Naive thymus-derived CD4-positive, alpha-beta T cell (primary cell): ENCODE results near the gene ZNF48. TPM values are rescaled to one million over a fixed set of nuclear protein-coding genes. Genes with fewer than 3 reads are reported as not detected.

Experiments used
- ATAC-seq: fragments of 150-1000 bp; cut with Tn5 transposase; 2 replicates; pipeline ENCODE4 v1.10.0; 2021; ENCODE audit warnings: mild to moderate bottlenecking, moderate library complexity
- CTCF ChIA-PET: fragments of 350-600 bp; sonication (Branson Sonifier 250); formaldehyde crosslinking; loops from one replicate; lab custom pipeline; 2021; ENCODE audit warnings: antibody characterized with exemption; lab: Charles Lee
- POLR2A ChIA-PET: fragments of 350-600 bp; sonication (Branson Sonifier 250); formaldehyde crosslinking; loops from one replicate; lab custom pipeline; 2021; ENCODE audit warnings: antibody characterized with exemption, inconsistent platforms; lab: Charles Lee
- DNase-seq, 9 donors: peaks; one replicate each; pipeline versions ENCODE4 v3.0.0 to v3.0.0-alpha.2; 2020 to 2022; ENCODE audit warnings: mixed read lengths in 1 of 9
- H3K27ac ChIP-seq: one replicate; pipeline ENCODE4 v1.7.0; 2013; ENCODE audit warnings: mild to moderate bottlenecking, low read depth, low read length, moderate library complexity
- H3K27me3 ChIP-seq, 2 donors: one replicate each; pipeline ENCODE4 v1.7.0; 2013; ENCODE audit warnings: low read length in 2 of 2, mild to moderate bottlenecking in 2 of 2, moderate library complexity in 2 of 2; ENCODE audit not compliant: control insufficient read depth in 2 of 2, insufficient read depth in 2 of 2
- H3K36me3 ChIP-seq, 3 experiments: 1 replicate in 2 of 3; 2 replicates in 1 of 3; pipeline ENCODE4 v1.7.0; 2013; ENCODE audit warnings: low read length in 3 of 3, mild to moderate bottlenecking in 3 of 3, moderate library complexity in 1 of 3; ENCODE audit not compliant: insufficient read depth in 3 of 3, control insufficient read depth in 2 of 3
- H3K4me1 ChIP-seq, 2 donors: one replicate each; pipeline ENCODE4 v1.7.0; 2013; ENCODE audit warnings: low read length in 2 of 2, mild to moderate bottlenecking in 2 of 2, moderate library complexity in 1 of 2; ENCODE audit not compliant: control insufficient read depth in 2 of 2, insufficient read depth in 2 of 2
- H3K4me3 ChIP-seq: 2 replicates; pipeline ENCODE4 v1.7.0; 2013; ENCODE audit warnings: mild to moderate bottlenecking, low read length
- H3K9me3 ChIP-seq, 3 experiments: 1 replicate in 2 of 3; 2 replicates in 1 of 3; pipeline ENCODE4 v1.7.0; 2013; ENCODE audit warnings: low read length in 3 of 3; ENCODE audit not compliant: control insufficient read depth in 2 of 3
- H3K27ac Mint-ChIP-seq, 9 donors: one replicate each; pipeline ENCODE4 v1.8.0; 2020 to 2022; ENCODE audit warnings: mixed read lengths in 9 of 9, mild to moderate bottlenecking in 8 of 9, moderate library complexity in 5 of 9, inconsistent platforms in 2 of 9
- H3K27me3 Mint-ChIP-seq, 5 donors: one replicate each; pipeline ENCODE4 v1.8.0; 2021 to 2022; ENCODE audit warnings: mixed read lengths in 5 of 5, mild to moderate bottlenecking in 1 of 5
- H3K36me3 Mint-ChIP-seq, 5 donors: one replicate each; pipeline ENCODE4 v1.8.0; 2020 to 2022; ENCODE audit warnings: mixed read lengths in 5 of 5, mild to moderate bottlenecking in 3 of 5, inconsistent platforms in 1 of 5
- H3K4me1 Mint-ChIP-seq, 7 donors: one replicate each; pipeline ENCODE4 v1.8.0; 2020 to 2022; ENCODE audit warnings: mixed read lengths in 7 of 7, mild to moderate bottlenecking in 3 of 7, inconsistent platforms in 1 of 7
- H3K4me3 Mint-ChIP-seq, 10 donors: one replicate each; pipeline ENCODE4 v1.8.0; 2020 to 2022; ENCODE audit warnings: mild to moderate bottlenecking in 10 of 10, mixed read lengths in 10 of 10, moderate library complexity in 6 of 10, inconsistent platforms in 2 of 10
- H3K9me3 Mint-ChIP-seq, 11 donors: one replicate each; pipeline ENCODE4 v1.8.0; 2020 to 2022; ENCODE audit warnings: mixed read lengths in 11 of 11, mild to moderate bottlenecking in 4 of 11, inconsistent platforms in 1 of 11, moderate library complexity in 1 of 11
- intact Hi-C, 2 donors: fragments of 100-400 bp; cut with micrococcal nuclease; formaldehyde crosslinking; loops; one replicate each; pipeline ENCODE4 v1.15.1; 2023
- polyA plus RNA-seq, 2 donors: library from polyadenylated mRNA; unstranded; fragments of 300-500 nt; fragmentation: Illumina TruSeq; gene quantifications; one replicate each; pipeline ENCODE4 v1.2.3, GENCODE V29; 2021
- total RNA-seq, 6 experiments: library from RNA in 5 of 6; stranded (reverse) in 5 of 6; gene quantifications; 1 replicate in 5 of 6; 2 replicates in 1 of 6; pipeline ENCODE4 v1.2.3 and lab custom pipeline; 2021 to 2026

Gene ZNF48
- total and polyA plus RNA-seq, 7 experiments from 2014 or later: 6.0 to 16.0 (median 10.9) TPM

- H3K27me3 ChIP-seq: no peaks in the 10 kb centered on the region
- POLR2A ChIA-PET: interaction anchor here (0.7 to 9.3 kb wide), 6 partner anchors 15 to 288 kb away, joined by 3 to 120 read pairs (median 4); partner anchors contain the start of gene SEPTIN1
Measured at GRCh38 chr16:30365200-30365599, 30.0 kb upstream of the ZNF48 start.

DNA sequence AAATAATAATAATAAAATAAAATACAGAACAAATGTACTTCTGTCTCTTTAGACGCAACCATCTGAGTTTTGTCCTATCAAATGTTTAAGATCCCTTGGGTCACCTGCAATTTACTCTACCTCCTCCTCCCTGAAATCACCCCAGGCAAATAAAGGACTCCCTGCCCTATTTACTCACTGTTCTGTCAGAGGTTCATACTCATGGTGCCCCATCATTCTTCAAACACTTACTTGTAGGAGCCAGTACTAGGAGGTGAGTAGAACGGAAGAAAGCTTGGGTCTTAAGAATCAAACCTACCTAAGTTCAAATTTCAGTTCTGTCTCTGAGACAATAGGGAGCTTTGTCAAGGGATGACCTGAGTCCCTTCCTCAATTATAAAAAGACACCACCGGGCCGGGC is 28.7 kb upstream of the ZNF48 start:
- no peak overlapping the region for H3K27ac ChIP-seq
- H3K4me1 Mint-ChIP-seq: peaks cover 32 to 54% (median 46%) of the 10 kb centered on the region in 7 donors
- no peak for ATAC-seq
- H3K9me3 Mint-ChIP-seq: peaks cover 0 to 2% (median 0%) of the 10 kb centered on the region in 11 donors
- peak overlapping the region in 6 of 9 donors; percentile 60 to 88 (median 82) for H3K27ac Mint-ChIP-seq
- intact Hi-C loops: no loop called here
- H3K36me3 Mint-ChIP-seq: peaks cover 0 to 28% (median 16%) of the 10 kb centered on the region in 5 donors
- H3K4me3 Mint-ChIP-seq: peak overlapping the region in 8 of 10 donors; percentile 4 to 92 (median 88)
- ChIA-PET CTCF (interaction anchor here (0.7 to 1.9 kb wide), 2 partner anchors 41 to 43 kb away, joined by 3 to 5 read pairs; partner anchors contain the start of gene ZNF771), POLR2A (interaction anchor here (1.0 to 9.3 kb wide), 4 partner anchors 14 to 202 kb away, joined by 3 to 120 read pairs (median 4); partner anchors contain the start of gene SEPTIN1)
- H3K4me3 ChIP-seq: no peak overlapping the region
- no peaks in the 10 kb centered on the region for H3K27me3 ChIP-seq
- peaks cover 0 to 3% (median 0%) of the 10 kb centered on the region in 5 donors for H3K27me3 Mint-ChIP-seq
- H3K36me3 ChIP-seq: peaks cover 0 to 28% (median 0%) of the 10 kb centered on the region in 3 experiments
- H3K4me1 ChIP-seq: peaks cover 17 to 25% of the 10 kb centered on the region in 2 donors
- no peak for DNase-seq
- no peaks in the 10 kb centered on the region for H3K9me3 ChIP-seq

More at GRCh38 chr16:30365200-30365599, 30.0 kb upstream of the ZNF48 start:
- Mint-ChIP-seq H3K4me3 (peak overlapping the region in 1 of 10 donors; percentile 41), H3K27me3 (no peaks in the 10 kb centered on the region), H3K9me3 (no peaks in the 10 kb centered on the region), H3K36me3 (peaks cover 4 to 32% (median 20%) of the 10 kb centered on the region in 5 donors), H3K27ac (peak overlapping the region in 3 of 9 donors; percentile 10 to 65 (median 25)), H3K4me1 (peaks cover 27 to 45% (median 38%) of the 10 kb centered on the region in 7 donors)
- H3K9me3 ChIP-seq: no peaks in the 10 kb centered on the region
- no peak for ATAC-seq
- H3K4me3 ChIP-seq: no peak overlapping the region
- intact Hi-C loops: no loop called here
- no peak for DNase-seq
- peaks cover 0 to 28% (median 0%) of the 10 kb centered on the region in 3 experiments for H3K36me3 ChIP-seq
- CTCF ChIA-PET: interaction anchor here (1.4 to 1.9 kb wide), 2 partner anchors 44 to 264 kb away, joined by 3 to 5 read pairs; no protein-coding TSS in a partner anchor
- H3K4me1 ChIP-seq: peaks cover 12 to 21% of the 10 kb centered on the region in 2 donors
- no peak overlapping the region for H3K27ac ChIP-seq

DNA sequence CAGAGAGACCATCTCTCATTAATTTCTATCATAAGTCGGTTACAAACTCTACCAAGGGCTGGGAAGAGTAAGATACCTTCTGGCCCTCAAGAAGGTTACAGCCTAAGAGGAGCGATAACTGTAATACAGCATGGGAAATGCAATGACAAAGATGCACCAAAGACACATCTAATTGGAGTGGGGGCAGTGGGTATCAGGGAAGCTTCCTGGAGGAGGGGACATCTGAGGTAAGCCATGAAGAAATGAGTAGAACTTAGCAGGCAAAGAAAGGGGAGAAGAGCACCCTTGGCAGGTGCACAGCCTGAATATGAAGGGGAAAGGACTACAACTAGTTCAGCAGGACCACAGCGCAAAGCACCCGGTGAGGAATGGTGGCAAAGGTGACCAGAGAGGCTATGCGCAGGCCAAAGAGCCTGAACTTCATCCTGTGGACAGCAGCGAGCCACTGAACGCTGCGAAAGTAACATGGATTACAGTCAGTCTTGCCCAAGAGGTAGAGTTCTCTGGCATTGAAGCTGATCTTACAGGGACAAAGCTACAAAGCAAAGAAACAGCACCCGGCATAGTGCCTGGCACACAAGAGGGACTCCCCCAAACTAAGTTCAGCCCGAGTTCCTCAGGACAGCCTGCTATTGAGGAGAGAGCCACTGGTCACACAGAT is 27.7 kb upstream of the ZNF48 start:
- H3K36me3 ChIP-seq: peaks cover 0 to 23% (median 0%) of the 10 kb centered on the region in 3 experiments
- no peaks in the 10 kb centered on the region for H3K27me3 ChIP-seq
- Mint-ChIP-seq H3K36me3 (peaks cover 0 to 25% (median 12%) of the 10 kb centered on the region in 5 donors), H3K9me3 (peaks cover 0 to 2% (median 0%) of the 10 kb centered on the region in 11 donors), H3K27ac (peak overlapping the region; percentile 37 to 90 (median 80)), H3K4me1 (peaks cover 39 to 59% (median 54%) of the 10 kb centered on the region in 7 donors), H3K27me3 (peaks cover 0 to 3% (median 0%) of the 10 kb centered on the region in 5 donors), H3K4me3 (peak overlapping the region; percentile 83 to 92 (median 88))
- peaks cover 23 to 26% of the 10 kb centered on the region in 2 donors for H3K4me1 ChIP-seq
- ChIA-PET CTCF (interaction anchor here (2.8 kb wide), 1 partner anchor 42 kb away, joined by 9 read pairs; no protein-coding TSS in a partner anchor), POLR2A (interaction anchor here (0.6 to 9.3 kb wide), 3 partner anchors 13 to 186 kb away, joined by 3 to 120 read pairs (median 4); partner anchors contain the start of gene SEPTIN1)
- H3K4me3 ChIP-seq: peak overlapping the region; percentile 73
- DNase-seq (no peak), ATAC-seq (no peak)
- H3K9me3 ChIP-seq: no peaks in the 10 kb centered on the region
- H3K27ac ChIP-seq: peak overlapping the region; percentile 67
- intact Hi-C loops: loop anchor here in 1 of 2 donors (2.0 kb wide), 1 partner anchor 33 kb away; no protein-coding TSS in a partner anchor

- intact Hi-C loops: loop anchor here in 1 of 2 donors (2.0 kb wide), 1 partner anchor 33 kb away; no protein-coding TSS in a partner anchor
- ATAC-seq: no peak
- Mint-ChIP-seq H3K9me3 (peaks cover 0 to 2% (median 0%) of the 10 kb centered on the region in 11 donors), H3K4me1 (peaks cover 44 to 60% (median 59%) of the 10 kb centered on the region in 7 donors), H3K36me3 (peaks cover 0 to 21% (median 8%) of the 10 kb centered on the region in 5 donors), H3K27me3 (peaks cover 0 to 3% (median 0%) of the 10 kb centered on the region in 5 donors), H3K4me3 (peak overlapping the region; percentile 83 to 92 (median 88)), H3K27ac (peak overlapping the region; percentile 52 to 90 (median 80))
- ChIA-PET POLR2A (interaction anchor here (0.9 to 9.3 kb wide), 9 partner anchors 12 to 291 kb away, joined by 3 to 120 read pairs (median 4); partner anchors contain the start of genes SEPTIN1 and ZNF48), CTCF (interaction anchor here (0.6 to 2.8 kb wide), 2 partner anchors 41 to 244 kb away, joined by 3 to 9 read pairs; no protein-coding TSS in a partner anchor)
- H3K4me1 ChIP-seq: peaks cover 23 to 26% of the 10 kb centered on the region in 2 donors
- peak overlapping the region; percentile 73 for H3K4me3 ChIP-seq
- no peak for DNase-seq
- no peaks in the 10 kb centered on the region for H3K27me3 ChIP-seq
- no peaks in the 10 kb centered on the region for H3K9me3 ChIP-seq
- H3K27ac ChIP-seq: peak overlapping the region; percentile 67
- H3K36me3 ChIP-seq: peaks cover 0 to 19% (median 0%) of the 10 kb centered on the region in 3 experiments
Measured at GRCh38 chr16:30368122-30368791, 27.0 kb upstream of the ZNF48 start.

- Histone ChIP-seq H3K9me3 (no peaks in the 10 kb centered on the region), H3K4me3 (peak overlapping the region; percentile 73), H3K27me3 (no peaks in the 10 kb centered on the region), H3K27ac (peak overlapping the region; percentile 67), H3K4me1 (peaks cover 23 to 26% of the 10 kb centered on the region in 2 donors), H3K36me3 (peaks cover 0 to 17% (median 0%) of the 10 kb centered on the region in 3 experiments)
- ChIA-PET POLR2A (interaction anchor here (0.9 to 9.3 kb wide), 12 partner anchors 9 to 290 kb away, joined by 3 to 120 read pairs (median 4); partner anchors contain the start of genes SEPTIN1 and ZNF48), CTCF (interaction anchor here (0.6 to 2.8 kb wide), 3 partner anchors 41 to 245 kb away, joined by 3 to 9 read pairs (median 3); no protein-coding TSS in a partner anchor)
- peak in 1 of 9 donors; percentile 9 for DNase-seq
- Mint-ChIP-seq H3K27ac (peak overlapping the region; percentile 52 to 90 (median 80)), H3K27me3 (peaks cover 0 to 3% (median 0%) of the 10 kb centered on the region in 5 donors), H3K36me3 (peaks cover 0 to 19% (median 6%) of the 10 kb centered on the region in 5 donors), H3K4me1 (peaks cover 44 to 60% (median 59%) of the 10 kb centered on the region in 7 donors), H3K9me3 (peaks cover 0 to 2% (median 0%) of the 10 kb centered on the region in 11 donors), H3K4me3 (peak overlapping the region; percentile 83 to 92 (median 88))
- no peak for ATAC-seq
- intact Hi-C loops: loop anchor here in 1 of 2 donors (2.0 kb wide), 1 partner anchor 34 kb away; no protein-coding TSS in a partner anchor
Measured at GRCh38 chr16:30368792-30369090, 26.5 kb upstream of the ZNF48 start.
